HT-29 (cell line): Measurements from ENCODE around the gene IGSF8. TPM values are rescaled to one million over a fixed set of nuclear protein-coding genes. Genes with fewer than 3 reads are reported as not detected.
"Not testable (repeated sequence)": the region's sequence is repeated elsewhere in the genome, so short reads cannot be mapped to it uniquely, and the experiment has no call there.

Experiments used
- DNase-seq: peaks from one replicate; pipeline ENCODE4 v3.0.0-alpha.2; 2015; ENCODE audit warnings: low spot score
- total RNA-seq: library from RNA; depleted of rRNA; stranded (reverse); fragments of >200 nt; shearing (Covaris generic); gene quantifications from 2 replicates; pipeline ENCODE4 v1.2.3, GENCODE V29; 2014

IGSF8 gene
- total RNA-seq, 1 experiment from 2014 or later: 24.7 TPM

GRCh38 chr1:160068225-160068624, 30.2 kb downstream of the IGSF8 start:
- DNase-seq: no peak

DNA sequence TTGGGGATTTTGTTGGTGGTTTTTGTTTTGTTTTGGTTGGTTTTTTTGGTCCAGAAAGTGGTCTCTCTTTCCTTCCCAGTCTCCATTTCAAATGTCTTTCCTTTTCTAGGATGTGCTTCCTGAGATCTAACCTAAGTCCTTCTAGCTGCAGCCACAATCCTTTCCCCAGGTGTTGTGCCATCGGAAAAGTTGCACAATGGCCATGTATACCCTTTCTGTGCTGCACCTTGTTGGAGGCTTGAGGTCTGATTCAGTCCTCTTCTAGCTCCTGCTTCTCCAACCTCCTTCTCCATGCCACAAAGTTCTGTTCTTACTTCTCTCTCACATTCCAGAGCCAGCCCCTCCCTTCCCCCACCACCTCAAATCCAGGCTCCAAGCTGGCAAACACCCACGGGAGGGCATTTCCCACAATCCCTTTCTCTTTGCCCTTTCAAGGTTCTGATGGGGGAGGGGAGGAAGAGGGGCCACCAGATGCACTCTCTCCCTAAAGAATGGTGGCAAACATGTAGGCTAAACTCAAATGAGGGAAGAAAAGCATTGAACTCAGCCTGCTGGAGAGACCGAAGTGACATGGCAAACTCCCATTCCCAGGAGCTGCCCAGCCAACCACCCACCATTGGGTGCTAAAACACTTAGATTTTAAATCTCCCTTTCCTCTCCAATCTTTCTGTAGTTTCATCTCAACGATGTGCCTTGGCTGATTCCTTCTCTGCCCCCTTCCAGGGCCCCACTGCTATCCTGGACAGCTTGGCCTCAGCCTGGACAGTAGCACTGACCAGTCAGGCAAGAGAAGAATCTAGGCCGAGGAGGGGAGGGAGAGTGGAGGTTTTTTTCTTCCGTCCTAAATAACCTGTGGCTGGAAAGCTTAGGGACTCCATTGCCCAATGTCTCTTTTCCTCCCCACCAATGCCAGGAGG, 31.3 kb downstream of the IGSF8 start:
- no peak for DNase-seq

- no peak for DNase-seq
Measured at GRCh38 chr1:160064746-160065145, 33.7 kb downstream of the IGSF8 start.

DNA sequence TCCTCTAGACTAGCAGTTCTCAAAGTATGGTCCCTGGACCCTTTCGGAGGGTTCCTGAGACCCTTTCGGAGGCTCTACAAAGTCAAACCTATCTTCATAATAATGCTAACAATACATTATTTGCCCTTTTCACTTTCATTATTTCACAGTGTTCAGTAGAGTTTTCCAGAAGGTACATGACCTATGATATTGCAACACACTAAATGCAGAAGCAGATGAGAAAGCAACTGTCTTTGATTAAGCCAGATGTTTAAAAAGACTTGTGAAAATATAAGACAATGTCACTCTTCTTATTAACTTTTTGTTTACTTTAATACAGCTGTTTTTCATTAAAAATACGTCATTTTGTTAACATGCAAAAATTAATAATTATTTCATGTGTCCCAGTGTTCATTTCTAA, 34.3 kb downstream of the IGSF8 start:
- no peak for DNase-seq

DNA sequence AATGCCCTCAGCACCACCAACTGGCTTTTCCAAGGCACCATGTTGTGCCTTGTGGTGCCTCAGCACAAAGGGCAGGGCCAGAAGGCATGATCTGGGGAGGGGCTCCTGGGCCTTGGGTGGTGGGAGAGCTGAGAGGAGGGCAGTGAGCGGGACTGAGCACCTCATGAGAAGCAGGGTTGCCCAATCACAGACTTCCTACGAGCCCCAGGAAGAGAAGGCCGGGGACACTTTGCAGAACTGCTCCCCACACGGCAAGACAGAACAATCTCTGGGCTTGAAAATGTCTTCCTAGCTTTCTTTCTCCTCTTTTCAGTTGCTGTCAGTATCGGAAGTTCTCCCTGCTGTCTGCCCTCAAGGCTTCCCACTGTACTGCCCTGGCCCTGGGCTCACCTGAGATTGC, 35.2 kb downstream of the IGSF8 start:
- no peak for DNase-seq

- no peak for DNase-seq
Measured at GRCh38 chr1:160062230-160062532, 36.2 kb downstream of the IGSF8 start.

DNA sequence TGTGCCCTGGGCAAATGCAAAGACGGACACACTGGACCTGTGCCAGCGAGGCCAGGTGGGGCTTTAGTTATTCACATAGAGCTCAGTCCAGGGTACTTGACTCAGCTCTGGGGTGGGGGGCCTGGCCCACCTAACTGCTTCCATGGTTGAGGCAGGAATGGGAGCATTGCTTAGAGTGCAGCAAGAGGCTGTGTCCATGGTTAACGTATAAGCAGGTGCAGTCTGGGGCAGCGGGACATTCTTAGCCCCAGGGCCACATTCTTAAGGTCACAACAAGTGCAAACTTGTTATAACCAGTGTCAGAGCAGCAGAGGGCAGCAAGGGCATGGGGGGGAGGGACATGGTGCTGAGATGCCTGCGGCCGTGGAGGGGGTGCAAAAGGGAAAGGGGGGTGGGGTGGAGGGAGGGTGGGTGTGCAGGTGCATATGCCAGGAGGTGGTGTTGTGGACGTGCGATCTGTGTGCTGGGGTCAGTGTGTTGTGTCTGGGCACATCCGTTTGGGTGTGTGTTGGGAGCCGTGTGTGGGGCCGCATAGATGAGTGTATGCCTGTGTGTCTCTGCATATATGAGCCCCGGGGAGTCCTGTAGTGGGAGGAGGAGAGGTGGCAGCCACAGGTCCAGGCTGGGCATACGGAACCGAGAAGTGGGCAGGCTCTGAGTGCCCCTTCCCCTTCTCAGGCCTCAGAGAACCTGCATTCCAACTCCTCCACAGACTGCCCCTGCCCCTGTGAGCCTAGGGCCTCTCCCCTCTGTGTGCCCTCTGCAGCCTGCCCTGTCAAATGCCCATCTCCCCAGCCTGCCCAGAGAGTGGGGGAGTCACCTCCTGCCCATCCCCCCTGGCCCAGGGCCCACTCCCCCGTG, 36.8 kb downstream of the IGSF8 start:
- DNase-seq: no peak

- DNase-seq: no peak
Measured at GRCh38 chr1:160058087-160058486, 40.3 kb downstream of the IGSF8 start.

DNA sequence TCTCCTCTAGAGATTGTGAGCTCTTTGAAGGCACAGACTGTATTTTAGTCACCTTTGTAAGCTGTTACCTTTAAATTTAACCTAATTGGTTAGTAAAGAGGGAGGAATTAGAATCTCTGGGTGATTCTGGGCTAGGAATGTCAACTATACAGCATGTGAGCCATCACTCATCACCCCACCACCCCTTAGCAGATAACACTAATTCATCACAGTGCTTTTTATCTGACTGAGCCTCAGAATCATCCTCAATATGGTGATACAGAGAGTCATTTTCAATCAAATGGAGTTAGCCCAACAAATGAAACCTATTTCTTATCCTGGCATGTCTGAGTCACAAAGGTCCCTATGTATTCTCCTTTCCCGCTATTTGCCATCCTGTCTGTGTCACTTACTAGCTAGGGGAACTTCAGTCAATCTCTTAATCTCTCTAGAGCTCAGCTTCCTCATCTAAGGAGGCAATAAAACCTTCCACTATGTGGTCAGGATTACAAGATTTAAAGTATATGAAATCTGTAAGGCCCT, 41.7 kb downstream of the IGSF8 start:
- DNase-seq: no peak

DNA sequence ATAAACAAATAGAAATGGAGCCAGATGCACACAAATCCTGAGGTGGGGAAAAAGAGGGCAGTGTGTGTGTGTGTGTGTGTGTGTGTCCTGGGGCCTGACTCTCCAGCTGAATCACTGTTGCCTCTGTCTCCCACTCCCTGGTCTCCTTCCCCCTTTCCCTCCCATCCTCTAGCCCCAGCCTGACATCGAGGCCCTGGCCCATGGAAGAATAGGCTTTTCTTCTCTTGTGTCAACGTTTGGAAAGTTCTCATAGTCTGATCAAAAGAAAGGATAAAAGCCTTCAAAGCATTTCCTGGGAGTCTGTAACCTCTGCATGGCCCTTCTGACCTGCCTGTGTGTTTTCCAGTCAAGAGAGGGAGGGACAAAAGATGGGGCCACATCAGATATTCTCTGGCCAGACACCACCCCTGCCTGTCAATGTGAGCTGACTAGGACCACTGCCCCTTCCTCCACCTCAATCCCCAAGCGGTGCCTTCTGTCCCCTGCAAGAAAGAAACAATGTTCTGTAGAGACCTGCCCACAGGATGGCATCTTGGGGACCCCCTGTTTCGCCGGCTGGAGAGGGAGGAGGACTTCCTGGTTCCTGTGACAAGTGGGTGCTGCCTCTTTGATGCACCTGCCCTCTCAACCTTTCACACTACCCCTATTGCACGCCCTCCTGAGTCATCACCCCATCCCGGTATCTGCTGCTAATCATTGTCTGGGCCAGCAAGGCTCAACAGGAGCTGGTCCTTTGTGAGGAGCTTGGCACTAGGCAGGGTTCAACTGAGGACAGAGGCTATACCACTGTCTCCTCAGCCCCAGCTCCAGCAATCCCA, 44.7 kb downstream of the IGSF8 start:
- no peak for DNase-seq

DNA sequence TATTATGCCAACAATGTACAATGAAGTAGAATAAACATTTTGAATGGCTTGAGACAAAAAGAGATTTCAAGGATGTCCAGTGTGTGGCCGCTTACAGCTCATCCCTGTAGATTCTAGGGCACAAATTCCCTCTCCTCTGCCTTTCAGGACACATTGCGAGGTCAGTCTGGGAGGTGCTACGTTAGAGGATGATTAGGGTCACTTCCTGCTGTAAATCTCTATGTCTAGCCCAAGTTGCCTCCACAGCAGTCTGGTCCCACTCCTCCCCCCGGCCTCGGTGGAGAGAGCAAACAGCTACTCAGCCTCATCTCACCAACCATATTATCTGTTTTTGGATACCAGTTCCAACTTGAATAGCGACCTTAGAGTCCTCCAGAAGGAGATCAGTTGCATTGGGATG, 45.5 kb downstream of the IGSF8 start:
- DNase-seq: no peak

- DNase-seq: no peak
Measured at GRCh38 chr1:160050619-160051018, 47.8 kb downstream of the IGSF8 start.

- not testable (repeated sequence) for DNase-seq
Measured at GRCh38 chr1:160050182-160050581, 48.2 kb downstream of the IGSF8 start.

GRCh38 chr1:160049101-160049500, 49.3 kb downstream of the IGSF8 start:
- DNase-seq: no peak

DNA sequence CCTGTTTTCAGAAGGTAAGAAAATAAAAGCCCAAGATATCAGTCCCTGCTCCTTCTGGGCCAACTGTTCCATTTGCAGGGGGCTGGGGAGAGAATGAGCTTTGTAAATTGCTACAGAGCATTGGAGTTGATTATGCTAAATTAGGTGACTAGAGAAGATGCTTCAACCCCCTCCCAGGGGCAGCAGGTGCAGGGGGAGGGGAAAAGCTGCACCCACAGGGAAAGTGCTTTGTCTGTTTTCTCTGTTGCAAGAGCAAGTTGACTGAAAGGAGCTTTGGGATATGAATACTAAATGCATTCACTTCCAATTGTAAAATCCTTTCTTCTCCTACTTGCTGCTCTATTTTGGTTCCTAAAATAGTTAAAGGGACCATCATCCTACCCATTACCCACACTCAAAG, 50.1 kb downstream of the IGSF8 start:
- no peak for DNase-seq

- no peak for DNase-seq
Measured at GRCh38 chr1:160047111-160047991, 51.1 kb downstream of the IGSF8 start.

GRCh38 chr1:160046494-160047110, 51.8 kb downstream of the IGSF8 start:
- DNase-seq: peak; percentile 48

DNA sequence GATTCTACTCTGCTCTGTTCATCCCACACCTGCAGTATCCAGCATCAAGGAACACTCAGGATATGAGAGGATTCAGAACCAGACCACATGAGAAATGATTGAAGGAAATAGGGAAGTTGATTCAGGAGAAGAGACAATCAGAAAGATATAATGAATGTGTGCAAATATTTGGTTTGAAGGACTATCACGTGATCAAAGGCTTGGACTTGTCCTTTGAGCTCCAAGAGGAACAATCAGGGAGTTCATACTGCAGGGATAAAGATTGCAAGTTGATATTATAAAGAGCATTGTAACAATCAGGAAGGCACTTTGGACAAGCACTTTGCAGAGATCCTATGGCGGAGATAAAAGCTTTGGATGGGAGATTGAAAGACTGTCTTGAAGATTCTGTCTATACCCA, 52.8 kb downstream of the IGSF8 start:
- DNase-seq: no peak

- DNase-seq: no peak
Measured at GRCh38 chr1:160043543-160043942, 54.9 kb downstream of the IGSF8 start.
